DND-41 (cell line): Measurements from ENCODE around the gene IQCC.

Source experiments
- ATAC-seq: fragments of 200-7000 bp; cut with Tn5 transposase; 3 replicates; pipeline ENCODE4 v1.9.1; 2021; ENCODE audit warnings: low read depth; ENCODE audit not compliant: insufficient read depth
- DNase-seq: peaks from one replicate; pipeline ENCODE4 v3.0.0-alpha.2; 2020
- H2AFZ ChIP-seq: 2 replicates; pipeline ENCODE4 v1.6.0; 2012; ENCODE audit warnings: low read depth, low read length
- H3K27ac ChIP-seq: 2 replicates; pipeline ENCODE4 v1.5.1; 2012; ENCODE audit warnings: low read length, inconsistent platforms
- H3K27me3 ChIP-seq: fragments of 200-600 bp; sonication (generic); 2 replicates; pipeline ENCODE4 v1.6.0; 2012; ENCODE audit warnings: low read length, mild to moderate bottlenecking, inconsistent platforms; ENCODE audit not compliant: insufficient read depth, poor library complexity
- H3K36me3 ChIP-seq: 2 replicates; pipeline ENCODE4 v1.5.1; 2012; ENCODE audit warnings: low read length, inconsistent platforms; ENCODE audit not compliant: insufficient read depth
- H3K4me1 ChIP-seq: 2 replicates; pipeline ENCODE4 v1.5.1; 2012; ENCODE audit warnings: mild to moderate bottlenecking, low read length; ENCODE audit not compliant: insufficient read depth
- H3K4me2 ChIP-seq: 2 replicates; pipeline ENCODE4 v1.6.0; 2012; ENCODE audit warnings: mild to moderate bottlenecking, moderate library complexity, low read length, inconsistent platforms; ENCODE audit not compliant: insufficient read depth
- H3K4me3 ChIP-seq, 2 experiments: fragments of 200-600 bp in 1 of 2; shearing (Covaris generic) in 1 of 2; 2 replicates each; pipeline ENCODE4 v1.5.1; 2012 to 2016; ENCODE audit warnings: inconsistent platforms in 2 of 2, low read length in 2 of 2, mild to moderate bottlenecking in 2 of 2, low read depth in 1 of 2, moderate library complexity in 1 of 2
- H3K79me2 ChIP-seq: 2 replicates; pipeline ENCODE4 v1.6.0; 2012; ENCODE audit warnings: low read length, inconsistent platforms; ENCODE audit not compliant: insufficient read depth
- H3K9ac ChIP-seq: 2 replicates; pipeline ENCODE4 v1.6.0; 2012; ENCODE audit warnings: low read depth, mild to moderate bottlenecking, inconsistent platforms, low read length, moderate library complexity
- H3K9me3 ChIP-seq: 2 replicates; pipeline ENCODE4 v1.5.1; 2012; ENCODE audit warnings: low read length, moderate library complexity, mild to moderate bottlenecking, inconsistent platforms; ENCODE audit not compliant: insufficient read depth, severe bottlenecking
- H4K20me1 ChIP-seq: 2 replicates; pipeline ENCODE4 v1.6.0; 2012; ENCODE audit warnings: low read length; ENCODE audit not compliant: insufficient read depth
- CTCF ChIP-seq: IDR thresholded peaks from 2 replicates; pipeline ENCODE4 v1.5.1; 2012; ENCODE audit warnings: borderline replicate concordance, low read length, moderate library complexity, mild to moderate bottlenecking; ENCODE audit not compliant: poor library complexity, severe bottlenecking; ENCODE audit errors: extremely low read depth
- EZH2 ChIP-seq: IDR thresholded peaks from 3 replicates; pipeline ENCODE4 v1.6.1; 2012; ENCODE audit warnings: borderline replicate concordance, low read depth, mild to moderate bottlenecking, moderate library complexity, low read length, inconsistent platforms; ENCODE audit not compliant: severe bottlenecking

Gene IQCC

DNA sequence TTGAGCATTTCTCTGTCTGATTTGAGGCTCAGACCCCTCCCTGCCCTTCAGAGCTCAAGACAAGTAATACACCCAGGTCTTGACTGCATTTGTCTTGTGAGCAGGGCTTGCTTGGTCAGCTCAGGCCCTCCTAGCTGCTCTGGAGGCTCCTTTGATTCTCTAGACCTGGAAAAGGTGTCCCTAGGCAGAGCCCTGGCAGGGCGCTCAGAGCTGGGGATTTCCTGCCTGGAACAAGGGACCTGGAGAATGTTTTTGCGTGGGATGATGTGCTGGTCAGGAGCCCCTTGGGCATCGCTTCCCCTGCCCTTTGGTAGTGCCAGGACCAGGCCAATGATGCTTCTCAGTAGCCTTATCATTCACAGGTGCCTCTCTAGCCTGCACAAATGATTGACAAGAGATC is 9.9 kb upstream of the IQCC start:
- DNase-seq = no peak
- Histone ChIP-seq H4K20me1 (peaks cover 56% of the 10 kb centered on the region), H3K9me3 (no peaks in the 10 kb centered on the region), H3K79me2 (no peaks in the 10 kb centered on the region; the same call in 1 of the 2 replicates), H3K4me3 (no peak overlapping the region), H3K9ac (no peak overlapping the region), H3K27me3 (no peaks in the 10 kb centered on the region), H3K27ac (no peak overlapping the region), H3K36me3 (peaks cover 80% of the 10 kb centered on the region), H3K4me2 (no peak overlapping the region), H3K4me1 (peaks cover 47% of the 10 kb centered on the region), H2AFZ (no peak overlapping the region)
- no peak for TF ChIP-seq CTCF
- no peak for TF ChIP-seq EZH2
- ATAC-seq = no peak

- H2AFZ ChIP-seq = no peak overlapping the region
- H3K9ac ChIP-seq = no peak overlapping the region
- no peak for TF ChIP-seq EZH2
- no peak for TF ChIP-seq CTCF
- DNase-seq (peak; percentile 52), ATAC-seq (peak; percentile 38)
- no peaks in the 10 kb centered on the region for H3K27me3 ChIP-seq
- no peak overlapping the region for H3K27ac ChIP-seq
- H3K9me3 ChIP-seq = no peaks in the 10 kb centered on the region
- H3K4me3 ChIP-seq = no peak overlapping the region
- no peaks in the 10 kb centered on the region; the same call in 1 of the 2 replicates for H3K79me2 ChIP-seq
- H4K20me1 ChIP-seq = peaks cover 53% of the 10 kb centered on the region
- peaks cover 73% of the 10 kb centered on the region for H3K36me3 ChIP-seq
- H3K4me2 ChIP-seq = no peak overlapping the region
- peaks cover 53% of the 10 kb centered on the region for H3K4me1 ChIP-seq
These were observed 9.3 kb upstream of the IQCC start for GRCh38 chr1:32195972-32196823.

DNA sequence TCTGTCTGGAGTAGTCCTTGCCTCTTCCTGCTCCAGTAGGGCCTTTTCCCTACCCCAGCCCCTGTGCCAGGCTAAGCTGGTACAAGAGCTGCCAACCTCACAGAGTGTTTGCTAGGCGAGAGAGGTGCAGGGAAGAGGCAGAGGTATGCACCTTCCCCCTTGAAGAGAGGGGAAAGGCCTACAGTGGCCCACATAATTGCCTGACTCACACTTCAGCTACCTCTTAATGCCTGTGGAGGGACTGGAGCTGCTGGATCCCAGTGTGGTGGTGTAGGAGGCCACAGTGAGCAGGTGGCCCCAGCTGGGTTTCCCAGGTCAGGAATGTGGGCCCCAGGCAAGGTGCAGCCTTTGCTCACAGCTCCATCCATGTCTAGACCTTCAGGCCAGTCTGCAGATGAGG is 8.4 kb upstream of the IQCC start:
- DNase-seq (no peak), ATAC-seq (no peak)
- no peak overlapping the region for H2AFZ ChIP-seq
- H3K27ac ChIP-seq = no peak overlapping the region
- no peak overlapping the region for H3K9ac ChIP-seq
- peaks cover 62% of the 10 kb centered on the region for H3K4me1 ChIP-seq
- H4K20me1 ChIP-seq = peaks cover 46% of the 10 kb centered on the region; the same call in 1 of the 2 replicates
- H3K79me2 ChIP-seq = peaks cover 5% of the 10 kb centered on the region
- no peak overlapping the region for H3K4me2 ChIP-seq
- H3K36me3 ChIP-seq = peaks cover 64% of the 10 kb centered on the region
- H3K9me3 ChIP-seq = no peaks in the 10 kb centered on the region
- no peaks in the 10 kb centered on the region for H3K27me3 ChIP-seq
- no peak for TF ChIP-seq CTCF
- TF ChIP-seq EZH2 = no peak
- H3K4me3 ChIP-seq = no peak overlapping the region
